HepG2 (cell line): Measurements from ENCODE around the gene ITPRIP. TPM values are rescaled to one million over a fixed set of nuclear protein-coding genes. Genes with fewer than 3 reads are reported as not detected.

Experiments
- HOMEZ ChIP-seq: IDR thresholded peaks from 2 replicates; pipeline ENCODE4 v1.6.1; 2016; ENCODE audit warnings: low read depth
- HOXA3 ChIP-seq: sonication (generic); formaldehyde crosslinking; IDR thresholded peaks from 2 replicates; pipeline ENCODE4 v1.5.0; 2020; ENCODE audit warnings: missing genetic modification reagents
- NCOA2 ChIP-seq: sonication (generic); formaldehyde crosslinking; IDR thresholded peaks from 2 replicates; pipeline ENCODE4 v1.8.0; 2022; ENCODE audit warnings: inconsistent platforms
- NR2F6 ChIP-seq, 2 experiments: IDR thresholded peaks; 2 replicates each; pipeline ENCODE4 v1.6.1; 2016; ENCODE audit warnings: antibody characterized with exemption in 1 of 2, mild to moderate bottlenecking in 1 of 2
- PAXIP1 ChIP-seq: sonication (generic); formaldehyde crosslinking; conservative IDR thresholded peaks from 2 replicates; pipeline ENCODE4 v1.4.0; 2020; ENCODE audit warnings: mild to moderate bottlenecking, missing genetic modification reagents, moderate library complexity
- RXRB ChIP-seq: IDR thresholded peaks from 2 replicates; pipeline ENCODE4 v1.6.1; 2016; ENCODE audit warnings: borderline replicate concordance, missing genetic modification reagents, missing compliant biosample characterization
- SOX6 ChIP-seq, 2 experiments: fragments of 450-650 bp in 1 of 2; sonication (generic) in 1 of 2; formaldehyde crosslinking in 1 of 2; IDR thresholded peaks; 2 replicates each; pipeline versions ENCODE4 v1.4.0 to v1.6.1; 2017 to 2020; ENCODE audit warnings: antibody characterized with exemption in 1 of 2, mild to moderate bottlenecking in 1 of 2, missing genetic modification reagents in 1 of 2
- ZMYM3 ChIP-seq: sonication (generic); formaldehyde crosslinking; IDR thresholded peaks from 2 replicates; pipeline ENCODE4 v1.5.1; 2020; ENCODE audit warnings: mild to moderate bottlenecking, missing genetic modification reagents
- ZNF121 ChIP-seq: sonication (generic); formaldehyde crosslinking; IDR thresholded peaks from 2 replicates; pipeline ENCODE4 v1.5.0; 2020; ENCODE audit warnings: mild to moderate bottlenecking, missing genetic modification reagents
- ZNF609 ChIP-seq: sonication (generic); formaldehyde crosslinking; IDR thresholded peaks from 2 replicates; pipeline ENCODE4 v1.4.0; 2020; ENCODE audit warnings: mild to moderate bottlenecking, missing genetic modification reagents, borderline replicate concordance
- ZNF687 ChIP-seq: sonication (generic); formaldehyde crosslinking; IDR thresholded peaks from 2 replicates; pipeline ENCODE4 v1.5.1; 2020; ENCODE audit warnings: mild to moderate bottlenecking, missing genetic modification reagents, moderate library complexity
- polyA plus RNA-seq, 8 experiments: library from polyadenylated mRNA; depleted of rRNA in 3 of 8; stranded (reverse) in 7 of 8; unstranded in 1 of 8; fragments of >200 nt; fragmentation: Illumina TruSeq in 4 of 8; extraction: Trizol in 4 of 8; gene quantifications; 2 replicates each; pipeline versions ENCODE4 v1.2.1 to v1.2.3, GENCODE V29; 2011 to 2016; ENCODE audit warnings: low read depth in 4 of 8, missing spikeins in 1 of 8, mixed read lengths in 1 of 8; ENCODE audit not compliant: insufficient read depth in 1 of 8
- total RNA-seq, 5 experiments: library from RNA; depleted of rRNA; stranded (reverse); fragments of >200 nt; fragmentation: Illumina TruSeq; extraction: Trizol; gene quantifications; 2 replicates each; pipeline ENCODE4 v1.2.3, GENCODE V29; 2016; ENCODE audit warnings: low read depth in 1 of 5

The ITPRIP gene
- total and polyA plus RNA-seq, 2 of the 13 experiments (the other 11 are each of a cell fraction or from before 2014, with no cell fraction given): 1.00 to 2.8 TPM

GRCh38 chr10:104286939-104287338 is 51.3 kb downstream of the ITPRIP start (continued):
- no peak for TF ChIP-seq ZNF687 (CRISPR knock-in tag)
- no peak; the same call in 1 of the 2 replicates for TF ChIP-seq NR2F6 (IDR thresholded peaks at IDR 0.05)
- peak; percentile 40; the same call in 1 of the 2 replicates for TF ChIP-seq NR2F6 (CRISPR knock-in tag; IDR thresholded peaks at IDR 0.05)
- TF ChIP-seq HOXA3 (CRISPR knock-in tag): 0 out of 2 replicates have a peak, but pooled peaks have one; percentile 46
- TF ChIP-seq NCOA2 (CRISPR knock-in tag): peak; percentile 77
- TF ChIP-seq RXRB: peak; percentile 69
- no peak for TF ChIP-seq SOX6 (IDR thresholded peaks at IDR 0.05)
- TF ChIP-seq SOX6 (CRISPR knock-in tag; IDR thresholded peaks at IDR 0.05): peak; percentile 62
- peak; percentile 69 for TF ChIP-seq PAXIP1 (CRISPR knock-in tag)
- 0 out of 2 replicates have a peak, but pooled peaks have one; percentile 24 for TF ChIP-seq ZNF609 (CRISPR knock-in tag)
- peak; percentile 53; the same call in 1 of the 2 replicates for TF ChIP-seq ZMYM3 (CRISPR knock-in tag)
- peak; percentile 95 for TF ChIP-seq ZNF121 (CRISPR knock-in tag)
- 0 out of 2 replicates have a peak, but pooled peaks have one; percentile 34 for TF ChIP-seq HOMEZ (CRISPR knock-in tag)
